Measurements from ENCODE around the gene PLCB1. TPM values are rescaled to one million over a fixed set of nuclear protein-coding genes. Genes with fewer than 3 reads are reported as not detected.

PLCB1 gene
- total RNA-seq, 2 donors from 2014 or later: 7.3 to 45.5 TPM

GRCh38 chr20:8242827-8243724 is 111.0 kb downstream of the PLCB1 start:
- Histone ChIP-seq H3K36me3 (no peaks in the 10 kb centered on the region), H3K27ac (peak overlapping the region; percentile 20 to 27), H3K4me3 (no peak overlapping the region), H3K4me1 (peaks cover 0 to 45% of the 10 kb centered on the region in 2 donors), H3K9me3 (no peaks in the 10 kb centered on the region), H3K27me3 (no peaks in the 10 kb centered on the region)
- no peak for DNase-seq (ENCODE audit: low spot score)
- TF ChIP-seq CTCF (IDR thresholded peaks at IDR 0.05): no peak

GRCh38 chr20:8244637-8245036 is 112.6 kb downstream of the PLCB1 start:
- Histone ChIP-seq H3K4me1 (peaks cover 0 to 45% of the 10 kb centered on the region in 2 donors), H3K9me3 (no peaks in the 10 kb centered on the region), H3K4me3 (no peak overlapping the region), H3K36me3 (no peaks in the 10 kb centered on the region), H3K27me3 (no peaks in the 10 kb centered on the region), H3K27ac (no peak overlapping the region)
- no peak for TF ChIP-seq CTCF (IDR thresholded peaks at IDR 0.05)
- DNase-seq (ENCODE audit: low spot score): no peak

DNA sequence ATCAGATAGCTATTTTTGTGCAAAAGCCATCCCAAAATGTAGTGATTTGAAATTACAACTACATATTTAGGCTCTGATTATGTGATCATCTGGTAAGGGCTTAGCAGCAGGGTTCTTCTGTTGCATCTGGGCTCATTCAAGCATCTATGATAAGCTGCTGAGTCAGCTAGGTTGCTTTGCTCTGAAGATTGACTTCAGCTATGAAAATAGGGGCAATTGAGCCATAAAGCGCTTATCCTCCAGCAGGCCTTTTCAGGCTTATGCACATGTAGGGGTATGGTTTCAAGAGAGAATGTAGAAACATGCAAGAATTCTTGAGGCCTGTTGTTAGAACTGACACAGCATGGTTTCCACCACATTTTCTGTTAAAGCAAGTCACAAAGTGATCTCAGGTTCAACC is 114.1 kb downstream of the PLCB1 start:
- no peak for DNase-seq (ENCODE audit: low spot score)
- no peaks in the 10 kb centered on the region for H3K27me3 ChIP-seq
- no peak for TF ChIP-seq CTCF (IDR thresholded peaks at IDR 0.05)
- no peaks in the 10 kb centered on the region for H3K36me3 ChIP-seq
- H3K27ac ChIP-seq: no peak overlapping the region
- H3K4me1 ChIP-seq: peaks cover 0 to 44% of the 10 kb centered on the region in 2 donors
- no peaks in the 10 kb centered on the region for H3K9me3 ChIP-seq
- H3K4me3 ChIP-seq: no peak overlapping the region

- DNase-seq (ENCODE audit: low spot score): no peak
- no peaks in the 10 kb centered on the region for H3K36me3 ChIP-seq
- TF ChIP-seq CTCF (IDR thresholded peaks at IDR 0.05): no peak
- H3K9me3 ChIP-seq: no peaks in the 10 kb centered on the region
- H3K4me3 ChIP-seq: no peak overlapping the region
- no peaks in the 10 kb centered on the region for H3K27me3 ChIP-seq
- H3K27ac ChIP-seq: no peak overlapping the region
- peaks cover 0 to 39% of the 10 kb centered on the region in 2 donors for H3K4me1 ChIP-seq
These were observed 114.7 kb downstream of the PLCB1 start for GRCh38 chr20:8246716-8247115.

DNA sequence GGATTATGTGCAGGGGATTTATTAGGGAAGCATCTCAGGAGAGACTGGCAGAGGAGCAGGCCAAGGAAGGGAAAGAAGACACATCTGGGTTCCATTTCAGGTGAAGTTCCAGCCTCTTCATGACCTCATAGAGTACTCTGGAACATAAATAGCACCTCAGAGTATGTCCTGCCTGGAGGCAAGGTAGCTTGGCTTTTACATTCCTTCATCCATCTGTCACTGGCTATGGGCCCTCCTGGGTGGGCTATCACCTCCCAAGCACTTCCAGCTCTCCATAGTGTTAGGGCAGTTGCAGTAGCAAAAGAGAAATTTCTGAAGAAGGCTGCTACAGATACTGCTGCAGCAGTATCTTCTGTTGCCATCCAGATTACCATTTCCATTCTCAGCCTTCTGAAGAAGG is 116.0 kb downstream of the PLCB1 start:
- H3K4me1 ChIP-seq: peaks cover 0 to 25% of the 10 kb centered on the region in 2 donors
- no peak for TF ChIP-seq CTCF (IDR thresholded peaks at IDR 0.05)
- no peak overlapping the region for H3K4me3 ChIP-seq
- no peaks in the 10 kb centered on the region for H3K9me3 ChIP-seq
- no peaks in the 10 kb centered on the region for H3K27me3 ChIP-seq
- H3K36me3 ChIP-seq: no peaks in the 10 kb centered on the region
- DNase-seq (ENCODE audit: low spot score): no peak
- no peak overlapping the region for H3K27ac ChIP-seq

Data from right atrium auricular region (tissue), 2 donors.